HepG2 (cell line): Measurements from ENCODE around the gene EWSR1. TPM values are rescaled to one million over a fixed set of nuclear protein-coding genes. Genes with fewer than 3 reads are reported as not detected.

Experiments
- ATAC-seq: fragments of 200-7000 bp; cut with Tn5 transposase; 3 replicates; pipeline ENCODE4 v1.9.1; 2020; ENCODE audit warnings: mild to moderate bottlenecking, moderate library complexity
- BruUV-seq: library from RNA; stranded (reverse); fragments of 400-500 nt; replicated peaks from 2 replicates; lab custom pipeline; 2021; lab: Mats Ljungman, UMichigan
- CTCF ChIA-PET: fragments of 300-600 bp; formaldehyde crosslinking; extraction: SDS; loops from one replicate; lab custom pipeline; 2021; ENCODE audit warnings: low total read pairs, inconsistent platforms, low intra/inter-chr PET ratio; lab: Yijun Ruan, JAX
- POLR2A ChIA-PET: fragments of 350-600 bp; sonication (Branson Sonifier 250); formaldehyde crosslinking; loops from one replicate; lab custom pipeline; 2020; ENCODE audit warnings: antibody characterized with exemption, inconsistent platforms; lab: Yijun Ruan, JAX
- DNase-seq: peaks from one replicate; pipeline ENCODE4 v3.0.0-alpha.2; 2015; ENCODE audit warnings: low spot score
- FAIRE-seq: peaks from 3 replicates; lab custom pipeline; 2011; peaks lifted over from hg19 to GRCh38; lab: Jason Lieb, UNC
- H2AFZ ChIP-seq: one replicate; pipeline ENCODE4 v1.6.1; 2011; ENCODE audit warnings: low read length, inconsistent platforms
- H3K27ac ChIP-seq: fragments of 300-600 bp; 3 replicates; pipeline ENCODE4 v1.8.0; 2011; ENCODE audit warnings: mixed run types, mild to moderate bottlenecking, mixed read lengths, low read length, inconsistent platforms; ENCODE audit not compliant: insufficient read depth; ENCODE audit errors: extremely low read length
- H3K27me3 ChIP-seq, 2 experiments: fragments of 200-600 bp in 1 of 2; 2 replicates in 1 of 2; 3 replicates in 1 of 2; pipeline versions ENCODE4 v1.6.0 to v1.8.0; 2011; ENCODE audit warnings: low read length in 2 of 2, mild to moderate bottlenecking in 2 of 2, moderate library complexity in 2 of 2, inconsistent platforms in 1 of 2; ENCODE audit not compliant: insufficient read depth in 2 of 2, control insufficient read depth in 1 of 2
- H3K36me3 ChIP-seq, 2 experiments: fragments of 200-600 bp in 1 of 2; replicated peaks in 1 of 2; 2 replicates in 1 of 2; 3 replicates in 1 of 2; pipeline versions ENCODE4 v1.5.1 to v1.8.0; 2011; ENCODE audit warnings: low read length in 2 of 2, inconsistent platforms in 1 of 2; ENCODE audit not compliant: insufficient read depth in 2 of 2, control insufficient read depth in 1 of 2
- H3K4me1 ChIP-seq: 2 replicates; pipeline ENCODE4 v1.5.1; 2012; ENCODE audit warnings: low read length, inconsistent platforms; ENCODE audit not compliant: insufficient read depth
- H3K4me2 ChIP-seq: 2 replicates; pipeline ENCODE4 v1.6.0; 2011; ENCODE audit warnings: low read depth, low read length, inconsistent platforms
- H3K4me3 ChIP-seq, 3 experiments: fragments of 200-600 bp in 1 of 3; sonication (generic), shearing (Covaris generic) in 1 of 3; replicated peaks in 1 of 3; 2 replicates each; pipeline ENCODE4 v1.5.1; 2011 to 2016; ENCODE audit warnings: low read length in 3 of 3, inconsistent platforms in 2 of 3, low read depth in 2 of 3, mild to moderate bottlenecking in 2 of 3, control low read depth in 1 of 3, mixed read lengths in 1 of 3; ENCODE audit not compliant: insufficient read depth in 1 of 3
- H3K79me2 ChIP-seq: one replicate; pipeline ENCODE4 v1.6.1; 2011; ENCODE audit warnings: low read length, inconsistent platforms; ENCODE audit not compliant: insufficient read depth
- H3K9ac ChIP-seq: 2 replicates; pipeline ENCODE4 v1.6.0; 2011; ENCODE audit warnings: mild to moderate bottlenecking, low read depth, low read length, inconsistent platforms; ENCODE audit not compliant: insufficient read depth
- H3K9me3 ChIP-seq: 2 replicates; pipeline ENCODE4 v1.5.1; 2012; ENCODE audit warnings: mild to moderate bottlenecking, low read length
- H4K20me1 ChIP-seq: 2 replicates; pipeline ENCODE4 v1.6.0; 2011; ENCODE audit warnings: inconsistent platforms, mild to moderate bottlenecking, low read length, moderate library complexity; ENCODE audit not compliant: insufficient read depth
- HDAC1 ChIP-seq: sonication (generic); formaldehyde crosslinking; IDR thresholded peaks from 2 replicates; pipeline ENCODE4 v1.5.1; 2020; ENCODE audit warnings: mild to moderate bottlenecking, missing genetic modification reagents
- HMGA1 ChIP-seq: sonication (generic); formaldehyde crosslinking; conservative IDR thresholded peaks from 2 replicates; pipeline ENCODE4 v1.4.0; 2020; ENCODE audit warnings: missing genetic modification reagents
- MED1 ChIP-seq: sonication (generic); formaldehyde crosslinking; IDR thresholded peaks from 2 replicates; pipeline ENCODE4 v1.4.0; 2020; ENCODE audit warnings: missing genetic modification reagents
- MXI1 ChIP-seq: IDR thresholded peaks from 3 replicates; pipeline ENCODE4 v1.6.1; 2012; ENCODE audit warnings: low read depth, low read length, inconsistent platforms, borderline replicate concordance
- NCOR1 ChIP-seq: fragments of 200-600 bp; sonication (generic); IDR thresholded peaks from 2 replicates; pipeline ENCODE4 v1.7.0; 2017; ENCODE audit warnings: antibody characterized with exemption, low read length, borderline replicate concordance
- NFKB2 ChIP-seq: sonication (generic); formaldehyde crosslinking; IDR thresholded peaks from 2 replicates; pipeline ENCODE4 v1.4.0; 2020; ENCODE audit warnings: missing genetic modification reagents, borderline replicate concordance
- POLR2A ChIP-seq, 2 experiments: IDR thresholded peaks; 2 replicates each; pipeline ENCODE4 v1.6.1; 2011; ENCODE audit warnings: low read depth in 2 of 2, low read length in 2 of 2, mild to moderate bottlenecking in 1 of 2, moderate library complexity in 1 of 2; ENCODE audit not compliant: insufficient read depth in 1 of 2
- RBFOX2 ChIP-seq: fragments of 200-400 bp; formaldehyde crosslinking; IDR thresholded peaks from 2 replicates; pipeline ENCODE4 v1.6.1; 2017; ENCODE audit warnings: low read depth, mild to moderate bottlenecking, low read length
- SNAI1 ChIP-seq: sonication (generic); formaldehyde crosslinking; IDR thresholded peaks from 2 replicates; pipeline ENCODE4 v1.5.0; 2020; ENCODE audit warnings: mild to moderate bottlenecking, missing genetic modification reagents, borderline replicate concordance
- TAF1 ChIP-seq: sonication (generic); formaldehyde crosslinking; IDR thresholded peaks from 2 replicates; pipeline ENCODE4 v1.4.0; 2020; ENCODE audit warnings: missing genetic modification reagents
- TBX2 ChIP-seq: sonication (generic); formaldehyde crosslinking; IDR thresholded peaks from 2 replicates; pipeline ENCODE4 v1.5.0; 2020; ENCODE audit warnings: missing genetic modification reagents, mild to moderate bottlenecking, borderline replicate concordance
- ZNF20 ChIP-seq: sonication (generic); formaldehyde crosslinking; IDR thresholded peaks from 2 replicates; pipeline ENCODE4 v1.4.0; 2020; ENCODE audit warnings: mild to moderate bottlenecking, moderate library complexity, missing genetic modification reagents
- ZNF781 ChIP-seq: sonication (generic); formaldehyde crosslinking; IDR thresholded peaks from 2 replicates; pipeline ENCODE4 v1.5.1; 2020; ENCODE audit warnings: borderline replicate concordance, mild to moderate bottlenecking, missing genetic modification reagents; ENCODE audit errors: not compliant biosample characterization
- ZSCAN21 ChIP-seq: sonication (generic); formaldehyde crosslinking; IDR thresholded peaks from 2 replicates; pipeline ENCODE4 v1.8.0; 2022; ENCODE audit warnings: mild to moderate bottlenecking, missing genetic modification reagents, moderate library complexity, borderline replicate concordance
- WGBS: methylation state at CpG from one replicate; pipeline ENCODE4 v1.1.6; 2017; ENCODE audit warnings: low lambda C conversion rate; 5-methylcytosine and 5-hydroxymethylcytosine counted together
- in situ Hi-C: cut with HindIII; loops from 2 replicates; pipeline ENCODE4 v1.10.0; 2017; ENCODE audit warnings: low pct_unique_long_range_greater_than_20kb; ENCODE audit not compliant: extremely low pct_ligation_motif_present
- intact Hi-C: fragments of 100-400 bp; cut with micrococcal nuclease; formaldehyde crosslinking; loops from one replicate; pipeline ENCODE4 v1.10.0; 2022; ENCODE audit not compliant: unreplicated experiment
- polyA plus RNA-seq, 8 experiments: library from polyadenylated mRNA; depleted of rRNA in 3 of 8; stranded (reverse) in 7 of 8; unstranded in 1 of 8; fragments of >200 nt; fragmentation: Illumina TruSeq in 4 of 8; extraction: Trizol in 4 of 8; gene quantifications; 2 replicates each; pipeline versions ENCODE4 v1.2.1 to v1.2.3, GENCODE V29; 2011 to 2016; ENCODE audit warnings: low read depth in 4 of 8, missing spikeins in 1 of 8, mixed read lengths in 1 of 8; ENCODE audit not compliant: insufficient read depth in 1 of 8
- total RNA-seq, 5 experiments: library from RNA; depleted of rRNA; stranded (reverse); fragments of >200 nt; fragmentation: Illumina TruSeq; extraction: Trizol; gene quantifications; 2 replicates each; pipeline ENCODE4 v1.2.3, GENCODE V29; 2016; ENCODE audit warnings: low read depth in 1 of 5
- TF ChIP-seq, protein P1 (sequence below): sonication (generic); formaldehyde crosslinking; conservative IDR thresholded peaks from 2 replicates; pipeline ENCODE4 v1.8.0; 2022; ENCODE audit warnings: mild to moderate bottlenecking, moderate library complexity, missing genetic modification reagents
- TF ChIP-seq, protein P2 (sequence below): sonication (generic); formaldehyde crosslinking; IDR thresholded peaks from 2 replicates; pipeline ENCODE4 v1.4.0; 2020; ENCODE audit warnings: missing genetic modification reagents, mild to moderate bottlenecking, borderline replicate concordance
- TF ChIP-seq, protein P3 (sequence below): sonication (generic); formaldehyde crosslinking; IDR thresholded peaks from 2 replicates; pipeline ENCODE4 v1.4.0; 2020; ENCODE audit warnings: missing genetic modification reagents

EWSR1 gene
- total and polyA plus RNA-seq, 2 of the 13 experiments (the other 11 are each of a cell fraction or from before 2014, with no cell fraction given): 211 to 326 TPM

DNA sequence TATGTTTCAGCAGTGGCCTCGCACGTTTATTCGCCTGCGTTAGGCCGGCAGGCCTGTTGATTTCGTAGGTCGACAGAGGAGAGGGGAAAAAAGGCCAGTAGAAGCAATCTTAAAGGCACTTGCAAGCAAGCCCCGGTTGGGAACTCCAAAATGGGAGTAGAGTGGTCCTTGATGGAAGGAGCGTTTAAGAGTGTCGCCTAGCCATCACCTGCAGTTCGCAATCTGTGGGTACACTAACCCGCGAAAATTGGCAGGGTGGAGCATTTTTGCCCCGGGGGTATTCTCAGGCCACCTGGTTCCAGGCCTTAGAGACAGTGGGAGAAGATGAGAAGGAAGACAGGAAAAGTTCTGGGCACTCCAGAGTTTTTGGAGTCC lies 1.1 kb downstream of the EWSR1 start (continued):
- no peak for TF ChIP-seq NCOR1
- no peak for TF ChIP-seq ZSCAN21 (CRISPR knock-in tag)
- no peak for TF ChIP-seq HMGA1 (CRISPR knock-in tag)
- no peak for TF ChIP-seq TAF1 (CRISPR knock-in tag)
- TF ChIP-seq, protein P1, sequence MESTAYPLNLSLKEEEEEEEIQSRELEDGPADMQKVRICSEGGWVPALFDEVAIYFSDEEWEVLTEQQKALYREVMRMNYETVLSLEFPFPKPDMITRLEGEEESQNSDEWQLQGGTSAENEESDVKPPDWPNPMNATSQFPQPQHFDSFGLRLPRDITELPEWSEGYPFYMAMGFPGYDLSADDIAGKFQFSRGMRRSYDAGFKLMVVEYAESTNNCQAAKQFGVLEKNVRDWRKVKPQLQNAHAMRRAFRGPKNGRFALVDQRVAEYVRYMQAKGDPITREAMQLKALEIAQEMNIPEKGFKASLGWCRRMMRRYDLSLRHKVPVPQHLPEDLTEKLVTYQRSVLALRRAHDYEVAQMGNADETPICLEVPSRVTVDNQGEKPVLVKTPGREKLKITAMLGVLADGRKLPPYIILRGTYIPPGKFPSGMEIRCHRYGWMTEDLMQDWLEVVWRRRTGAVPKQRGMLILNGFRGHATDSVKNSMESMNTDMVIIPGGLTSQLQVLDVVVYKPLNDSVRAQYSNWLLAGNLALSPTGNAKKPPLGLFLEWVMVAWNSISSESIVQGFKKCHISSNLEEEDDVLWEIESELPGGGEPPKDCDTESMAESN (CRISPR knock-in tag): no peak
- TF ChIP-seq POLR2A (IDR thresholded peaks at IDR 0.05; ENCODE audit: insufficient read depth in 1 of 2, low read depth in 2 of 2, low read length in 2 of 2): peak in 1 of 2 experiments; percentile 8; a peak in 1 of 4 replicates
- TF ChIP-seq, protein P2, sequence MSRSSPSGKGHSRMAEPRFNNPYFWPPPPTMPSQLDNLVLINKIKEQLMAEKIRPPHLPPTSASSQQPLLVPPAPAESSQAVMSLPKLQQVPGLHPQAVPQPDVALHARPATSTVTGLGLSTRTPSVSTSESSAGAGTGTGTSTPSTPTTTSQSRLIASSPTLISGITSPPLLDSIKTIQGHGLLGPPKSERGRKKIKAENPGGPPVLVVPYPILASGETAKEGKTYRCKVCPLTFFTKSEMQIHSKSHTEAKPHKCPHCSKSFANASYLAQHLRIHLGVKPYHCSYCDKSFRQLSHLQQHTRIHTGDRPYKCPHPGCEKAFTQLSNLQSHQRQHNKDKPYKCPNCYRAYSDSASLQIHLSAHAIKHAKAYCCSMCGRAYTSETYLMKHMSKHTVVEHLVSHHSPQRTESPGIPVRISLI (CRISPR knock-in tag): no peak

DNA sequence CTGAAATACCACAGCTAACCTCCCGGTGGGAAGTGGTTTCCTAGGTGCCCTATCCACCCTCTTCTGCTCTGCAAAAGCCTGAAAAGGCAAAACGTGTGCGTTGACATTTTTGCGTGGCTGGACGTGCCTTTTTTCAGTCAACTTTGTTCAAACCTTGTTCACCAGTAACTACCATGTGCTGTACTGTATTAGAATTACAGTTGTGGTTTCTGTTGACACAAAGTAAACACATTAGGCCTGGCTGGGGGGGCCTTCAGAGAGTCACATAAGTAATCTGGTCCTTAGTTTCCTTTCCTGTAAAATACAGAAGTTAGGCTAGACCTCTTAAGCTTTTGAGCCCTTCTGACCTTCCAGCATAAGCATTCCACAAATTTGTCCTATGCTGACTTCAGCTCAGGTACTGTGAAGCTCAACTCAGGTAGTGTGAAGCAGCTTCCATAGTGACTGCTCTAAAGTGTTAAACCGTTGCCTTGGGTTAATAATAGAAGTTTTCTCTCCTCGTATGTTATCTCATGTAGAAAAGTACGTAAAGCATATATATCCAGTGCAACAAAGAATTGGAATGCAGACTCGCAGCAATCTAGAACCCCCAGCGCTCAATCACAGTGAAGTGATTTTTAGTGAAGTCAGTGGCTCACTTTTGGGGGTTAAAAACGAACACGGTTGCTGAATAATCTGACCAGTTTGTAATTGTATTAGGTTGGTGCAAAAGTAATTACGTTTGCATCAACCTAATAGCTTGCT lies 1.8 kb downstream of the EWSR1 start:
- no peak for ATAC-seq
- in situ Hi-C loops: no loop called here
- ChIA-PET POLR2A (interaction anchor here (1.2 to 2.0 kb wide), 4 partner anchors 9 to 37 kb away, joined by 3 to 7 read pairs (median 4); partner anchors contain the start of gene GAS2L1), CTCF (no interaction called here)
- DNase-seq: peak; percentile 39
- H3K9ac ChIP-seq: peak overlapping the region; percentile 100
- H3K27me3 ChIP-seq: no peaks in the 10 kb centered on the region; a peak in 1 of 5 replicates
- H3K4me3 ChIP-seq: peak overlapping the region; percentile 75 to 96 (median 93)
- no peaks in the 10 kb centered on the region for H3K9me3 ChIP-seq
- H4K20me1 ChIP-seq: peaks cover 56% of the 10 kb centered on the region
- peak overlapping the region; percentile 90 for H3K4me2 ChIP-seq
- no peak overlapping the region for H2AFZ ChIP-seq
- intact Hi-C loops: no loop called here
- WGBS: 8% methylated on average over 13 of the region's 13 CpGs
- no TSS peak for BruUV-seq
- peaks cover 68% of the 10 kb centered on the region for H3K4me1 ChIP-seq
- FAIRE-seq: no peak
- H3K79me2 ChIP-seq: peaks cover 89% of the 10 kb centered on the region
- peaks cover 10 to 41% of the 10 kb centered on the region in 2 experiments for H3K36me3 ChIP-seq
- peak overlapping the region; percentile 98 for H3K27ac ChIP-seq
- TF ChIP-seq ZNF20 (CRISPR knock-in tag) (peak; percentile 77; the same call in 1 of the 2 replicates), ZNF781 (CRISPR knock-in tag) (peak; percentile 7), SNAI1 (CRISPR knock-in tag) (0 out of 2 replicates have a peak, but pooled peaks have one; percentile 51), NFKB2 (no peak), HDAC1 (CRISPR knock-in tag) (0 out of 2 replicates have a peak, but pooled peaks have one; percentile 8), MXI1 (peak; percentile 40; the same call in 1 of the 3 replicates), MED1 (peak; percentile 16; the same call in 1 of the 2 replicates), TBX2 (peak; percentile 30; the same call in 1 of the 2 replicates), RBFOX2 (0 out of 2 replicates have a peak, but pooled peaks have one; percentile 12)
- TF ChIP-seq, protein P3, sequence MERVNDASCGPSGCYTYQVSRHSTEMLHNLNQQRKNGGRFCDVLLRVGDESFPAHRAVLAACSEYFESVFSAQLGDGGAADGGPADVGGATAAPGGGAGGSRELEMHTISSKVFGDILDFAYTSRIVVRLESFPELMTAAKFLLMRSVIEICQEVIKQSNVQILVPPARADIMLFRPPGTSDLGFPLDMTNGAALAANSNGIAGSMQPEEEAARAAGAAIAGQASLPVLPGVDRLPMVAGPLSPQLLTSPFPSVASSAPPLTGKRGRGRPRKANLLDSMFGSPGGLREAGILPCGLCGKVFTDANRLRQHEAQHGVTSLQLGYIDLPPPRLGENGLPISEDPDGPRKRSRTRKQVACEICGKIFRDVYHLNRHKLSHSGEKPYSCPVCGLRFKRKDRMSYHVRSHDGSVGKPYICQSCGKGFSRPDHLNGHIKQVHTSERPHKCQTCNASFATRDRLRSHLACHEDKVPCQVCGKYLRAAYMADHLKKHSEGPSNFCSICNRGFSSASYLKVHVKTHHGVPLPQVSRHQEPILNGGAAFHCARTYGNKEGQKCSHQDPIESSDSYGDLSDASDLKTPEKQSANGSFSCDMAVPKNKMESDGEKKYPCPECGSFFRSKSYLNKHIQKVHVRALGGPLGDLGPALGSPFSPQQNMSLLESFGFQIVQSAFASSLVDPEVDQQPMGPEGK (CRISPR knock-in tag): peak; percentile 62
